Islet of Langerhans (tissue), 1 donor: ENCODE data around the gene RALGPS2.
"Not testable (repeated sequence)": the region's sequence is repeated elsewhere in the genome, so short reads cannot be mapped to it uniquely, and the experiment has no call there.

ENCODE experiments used
- FAIRE-seq: peaks from one replicate; lab custom pipeline; 2011; peaks lifted over from hg19 to GRCh38; lab: Jason Lieb, UNC

The RALGPS2 gene

GRCh38 chr1:178945763-178946266, 220.8 kb downstream of the RALGPS2 start:
- FAIRE-seq, result no peak

GRCh38 chr1:178946416-178946815, 221.4 kb downstream of the RALGPS2 start:
- no peak for FAIRE-seq

GRCh38 chr1:178946855-178947676, 222.0 kb downstream of the RALGPS2 start:
- no peak for FAIRE-seq

GRCh38 chr1:178947677-178947981, 222.6 kb downstream of the RALGPS2 start:
- no peak for FAIRE-seq

- no peak for FAIRE-seq
Measured at GRCh38 chr1:178948676-178949075, 223.6 kb downstream of the RALGPS2 start.

GRCh38 chr1:178949866-178950265, 224.8 kb downstream of the RALGPS2 start:
- FAIRE-seq, result not testable (repeated sequence)

- no peak for FAIRE-seq
Measured at GRCh38 chr1:178951600-178951999, 226.6 kb downstream of the RALGPS2 start.

- no peak for FAIRE-seq
Measured at GRCh38 chr1:178953034-178953433, 228.0 kb downstream of the RALGPS2 start.

GRCh38 chr1:178953538-178954324, 228.7 kb downstream of the RALGPS2 start:
- FAIRE-seq, result no peak

GRCh38 chr1:178954325-178954690, 229.3 kb downstream of the RALGPS2 start:
- no peak for FAIRE-seq

- no peak for FAIRE-seq
Measured at GRCh38 chr1:178954937-178955336, 229.9 kb downstream of the RALGPS2 start.

GRCh38 chr1:178955391-178955954, 230.4 kb downstream of the RALGPS2 start:
- no peak for FAIRE-seq

- no peak for FAIRE-seq
Measured at GRCh38 chr1:178958491-178958890, 233.4 kb downstream of the RALGPS2 start.

- FAIRE-seq, result no peak
Measured at GRCh38 chr1:178959543-178960460, 234.8 kb downstream of the RALGPS2 start.

GRCh38 chr1:178960482-178961240, 235.6 kb downstream of the RALGPS2 start:
- FAIRE-seq, result no peak

- FAIRE-seq, result no peak
Measured at GRCh38 chr1:178961331-178961730, 236.3 kb downstream of the RALGPS2 start.

GRCh38 chr1:178961868-178962267, 236.8 kb downstream of the RALGPS2 start:
- no peak for FAIRE-seq

GRCh38 chr1:178962853-178963711, 238.0 kb downstream of the RALGPS2 start:
- no peak for FAIRE-seq

GRCh38 chr1:178964469-178965330, 239.7 kb downstream of the RALGPS2 start:
- no peak for FAIRE-seq
